Smooth muscle cell (in vitro differentiated cells): ENCODE data around the gene FCGR3B. TPM values are rescaled to one million over a fixed set of nuclear protein-coding genes. Genes with fewer than 3 reads are reported as not detected.
"Not testable (repeated sequence)": the region's sequence is repeated elsewhere in the genome, so short reads cannot be mapped to it uniquely, and the experiment has no call there.

ENCODE experiments used
- DNase-seq: peaks from one replicate; lab custom pipeline; 2025; ENCODE audit not compliant: unreplicated experiment; lab: John Stamatoyannopoulos, UW
- H2AFZ ChIP-seq: fragments of 200-600 bp; sonication (generic); 2 replicates; pipeline ENCODE4 v1.6.0; 2016; ENCODE audit warnings: antibody characterized with exemption, low read depth, mild to moderate bottlenecking
- H3F3A ChIP-seq: fragments of 200-600 bp; sonication (generic); 2 replicates; pipeline ENCODE4 v1.6.0; 2017; ENCODE audit warnings: antibody characterized with exemption, low read depth
- H3K27ac ChIP-seq: fragments of 200-600 bp; sonication (generic); 2 replicates; pipeline ENCODE4 v1.5.1; 2016; ENCODE audit warnings: low read depth, mild to moderate bottlenecking
- H3K27me3 ChIP-seq: fragments of 200-600 bp; sonication (generic); 2 replicates; pipeline ENCODE4 v1.6.1; 2016; ENCODE audit warnings: low read depth, mild to moderate bottlenecking
- H3K36me3 ChIP-seq: fragments of 200-600 bp; sonication (generic); 2 replicates; pipeline ENCODE4 v1.5.1; 2016; ENCODE audit warnings: low read depth
- H3K4me1 ChIP-seq: fragments of 200-600 bp; sonication (generic); 2 replicates; pipeline ENCODE4 v1.5.1; 2016; ENCODE audit warnings: low read depth
- H3K4me2 ChIP-seq: fragments of 200-600 bp; sonication (generic); 2 replicates; pipeline ENCODE4 v1.6.0; 2016; ENCODE audit warnings: mild to moderate bottlenecking
- H3K4me3 ChIP-seq: fragments of 200-600 bp; sonication (generic); 2 replicates; pipeline ENCODE4 v1.5.1; 2016; ENCODE audit warnings: mild to moderate bottlenecking
- H3K79me2 ChIP-seq: fragments of 200-600 bp; sonication (generic); 2 replicates; pipeline ENCODE4 v1.6.0; 2016; ENCODE audit warnings: low read depth, mild to moderate bottlenecking
- H3K9ac ChIP-seq: fragments of 200-600 bp; sonication (generic); 2 replicates; pipeline ENCODE4 v1.6.0; 2016; ENCODE audit warnings: low read depth
- H3K9me3 ChIP-seq: fragments of 200-600 bp; sonication (generic); replicated peaks from 2 replicates; pipeline ENCODE4 v1.5.1; 2016; ENCODE audit warnings: low read depth
- H4K20me1 ChIP-seq: fragments of 200-600 bp; sonication (generic); 2 replicates; pipeline ENCODE4 v1.6.0; 2016; ENCODE audit warnings: low read depth
- WGBS: methylation state at CpG from one replicate; pipeline ENCODE4 v1.1.7; 2016; ENCODE audit warnings: low lambda C conversion rate; 5-methylcytosine and 5-hydroxymethylcytosine counted together
- polyA plus RNA-seq: library from polyadenylated mRNA; unstranded; fragments of >200 nt; fragmentation: Nextera tagmentation; extraction: Ambion mirVana; gene quantifications from 2 replicates; pipeline ENCODE4 v1.2.1, GENCODE V29; 2016
- total RNA-seq: library from RNA; depleted of rRNA; stranded (reverse); fragments of >200 nt; gene quantifications from 2 replicates; pipeline ENCODE4 v1.2.3, GENCODE V29; 2014

Gene FCGR3B
- total and polyA plus RNA-seq, 2 experiments from 2014 or later, result 1.8 TPM; not detected in 1

DNA sequence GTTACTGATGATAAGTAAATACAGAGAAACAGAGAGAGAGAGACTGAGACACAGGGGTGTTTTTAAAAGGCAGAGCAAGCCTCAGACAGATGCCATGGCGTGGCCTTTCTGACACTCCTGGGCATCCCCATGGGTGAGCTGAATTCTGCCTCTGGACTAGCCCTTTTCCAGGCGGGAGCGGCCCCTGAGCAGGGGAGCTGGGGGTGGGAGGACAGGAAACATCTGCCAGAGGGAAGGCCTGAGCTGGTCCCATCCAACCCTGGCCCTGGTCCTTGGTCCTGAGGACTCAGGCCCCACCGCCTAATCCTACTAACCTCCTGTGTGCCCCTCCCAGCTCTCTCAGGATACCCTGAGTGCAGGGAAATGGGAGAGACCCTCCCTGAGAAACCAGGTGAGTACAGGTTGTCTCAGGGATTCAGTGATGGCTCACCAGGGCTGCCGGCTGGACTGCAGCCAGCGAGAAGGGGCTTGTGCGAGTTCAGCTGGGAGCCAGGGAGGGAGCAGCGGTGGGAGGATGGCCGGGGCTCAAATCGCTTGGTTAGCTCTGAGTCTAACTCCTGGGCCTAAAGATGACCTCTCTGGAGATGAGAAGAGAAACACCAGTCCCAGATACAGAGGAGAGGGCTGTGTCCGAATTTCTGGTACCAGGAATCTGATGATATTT, 37.8 kb downstream of the FCGR3B start:
- H3K4me1 ChIP-seq, H3F3A ChIP-seq, H4K20me1 ChIP-seq, H3K4me2 ChIP-seq, H3K9me3 ChIP-seq, H3K9ac ChIP-seq, H3K79me2 ChIP-seq, DNase-seq, H3K36me3 ChIP-seq, H3K27ac ChIP-seq, H2AFZ ChIP-seq, H3K4me3 ChIP-seq, H3K27me3 ChIP-seq: not testable (repeated sequence)
- WGBS, result 89% methylated on average over 11 of the region's 11 CpGs

DNA sequence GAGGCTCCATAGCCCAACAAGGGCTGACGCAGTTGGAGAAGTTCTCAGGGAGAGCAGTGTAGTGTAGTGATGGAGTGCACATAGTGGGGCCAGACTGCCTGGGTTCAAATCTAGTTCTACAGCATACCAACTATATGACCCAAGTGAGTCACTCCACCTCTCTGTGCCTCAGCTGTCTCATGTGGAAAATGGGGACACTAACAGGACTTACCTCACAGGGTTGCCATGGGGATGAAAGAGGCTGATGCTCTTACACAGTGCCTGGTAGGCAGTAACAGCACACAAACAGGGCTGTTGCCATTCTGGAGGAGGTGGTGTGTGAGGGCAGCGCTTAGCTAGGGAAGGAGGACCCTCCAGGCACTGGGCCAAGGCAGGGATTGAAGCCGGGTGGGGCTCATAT, 38.4 kb downstream of the FCGR3B start:
- H3F3A ChIP-seq, H3K4me2 ChIP-seq, H3K79me2 ChIP-seq, H4K20me1 ChIP-seq, H3K27me3 ChIP-seq, H3K9ac ChIP-seq, H3K4me1 ChIP-seq, H3K27ac ChIP-seq, H3K4me3 ChIP-seq, H2AFZ ChIP-seq, H3K9me3 ChIP-seq, DNase-seq, H3K36me3 ChIP-seq: not testable (repeated sequence)
- 63% methylated on average over 3 of the region's 3 CpGs for WGBS

DNA sequence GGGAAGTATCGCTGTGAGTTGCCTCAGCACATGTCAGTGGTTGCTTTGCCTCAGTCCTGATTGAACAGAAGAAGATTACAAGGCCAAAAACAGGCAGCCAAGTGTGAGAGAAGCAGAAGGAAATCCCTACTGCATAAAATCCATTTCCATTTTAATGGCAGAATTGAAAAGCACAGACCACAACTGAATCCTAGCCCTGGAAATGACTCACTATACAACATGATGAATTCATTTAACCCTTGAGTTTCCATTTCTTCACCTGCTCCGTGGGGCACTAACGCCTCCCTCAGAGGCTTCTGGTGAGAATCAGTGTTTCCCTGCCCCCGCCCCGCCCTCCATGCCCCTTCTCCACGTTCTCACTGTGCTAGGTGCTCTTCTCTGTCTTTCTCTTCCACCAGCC, 41.1 kb downstream of the FCGR3B start:
- H3K9ac ChIP-seq, H3K79me2 ChIP-seq, H3K27me3 ChIP-seq, H3K27ac ChIP-seq, H3K9me3 ChIP-seq, H3F3A ChIP-seq, H3K4me1 ChIP-seq, H3K4me2 ChIP-seq, H3K36me3 ChIP-seq, H3K4me3 ChIP-seq, H2AFZ ChIP-seq, DNase-seq, H4K20me1 ChIP-seq: not testable (repeated sequence)
- 25% methylated on average over 1 of the region's 6 CpGs for WGBS

DNA sequence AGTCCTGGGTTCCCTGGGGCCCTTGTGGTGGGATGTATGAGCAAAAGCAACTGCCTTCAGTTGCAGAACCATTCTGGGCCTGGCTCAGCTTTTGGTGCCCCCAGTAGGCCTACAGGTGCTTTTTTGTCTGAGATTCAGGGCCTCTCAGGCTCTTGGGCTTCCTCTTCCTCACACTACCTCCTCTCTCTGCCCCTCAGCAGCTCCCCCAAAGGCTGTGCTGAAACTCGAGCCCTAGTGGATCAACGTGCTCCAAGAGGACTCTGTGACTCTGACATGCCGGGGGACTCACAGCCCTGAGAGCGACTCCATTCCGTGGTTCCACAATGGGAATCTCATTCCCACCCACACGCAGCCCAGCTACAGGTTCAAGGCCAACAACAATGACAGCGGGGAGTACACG, 41.6 kb downstream of the FCGR3B start:
- not testable (repeated sequence) for H3K36me3 ChIP-seq, H3F3A ChIP-seq, H3K79me2 ChIP-seq, H3K4me3 ChIP-seq, H4K20me1 ChIP-seq, H3K9me3 ChIP-seq, H3K4me2 ChIP-seq, H3K27me3 ChIP-seq, H2AFZ ChIP-seq, H3K27ac ChIP-seq, DNase-seq, H3K9ac ChIP-seq, H3K4me1 ChIP-seq
- 54% methylated on average over 8 of the region's 8 CpGs for WGBS

DNA sequence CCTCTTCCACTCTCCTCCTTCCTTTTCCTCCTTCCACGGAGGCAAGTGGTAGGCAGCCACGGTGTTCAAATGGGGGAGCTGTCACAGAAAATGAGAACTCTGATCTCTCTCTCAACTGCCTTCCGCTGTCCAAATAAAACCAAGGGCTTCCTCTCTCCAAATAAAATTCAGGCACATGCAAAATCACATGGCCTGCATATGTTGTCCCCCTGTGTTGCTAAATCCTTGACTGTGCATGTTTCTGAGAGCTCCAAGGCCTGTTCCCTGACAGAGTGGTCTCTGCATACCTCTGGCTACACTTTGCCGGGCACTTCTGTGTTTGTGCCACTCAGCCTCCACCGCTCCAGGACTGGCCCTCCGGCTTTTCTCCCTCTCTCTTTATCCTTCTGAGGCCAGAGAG, 42.4 kb downstream of the FCGR3B start:
- H3K4me2 ChIP-seq, H3K36me3 ChIP-seq, DNase-seq, H3K27me3 ChIP-seq, H3K4me3 ChIP-seq, H3K9me3 ChIP-seq, H3K79me2 ChIP-seq, H3K9ac ChIP-seq, H3K4me1 ChIP-seq, H4K20me1 ChIP-seq, H2AFZ ChIP-seq, H3F3A ChIP-seq, H3K27ac ChIP-seq: not testable (repeated sequence)
- no CpG with 5 or more reads among the region's 6 CpGs for WGBS

DNA sequence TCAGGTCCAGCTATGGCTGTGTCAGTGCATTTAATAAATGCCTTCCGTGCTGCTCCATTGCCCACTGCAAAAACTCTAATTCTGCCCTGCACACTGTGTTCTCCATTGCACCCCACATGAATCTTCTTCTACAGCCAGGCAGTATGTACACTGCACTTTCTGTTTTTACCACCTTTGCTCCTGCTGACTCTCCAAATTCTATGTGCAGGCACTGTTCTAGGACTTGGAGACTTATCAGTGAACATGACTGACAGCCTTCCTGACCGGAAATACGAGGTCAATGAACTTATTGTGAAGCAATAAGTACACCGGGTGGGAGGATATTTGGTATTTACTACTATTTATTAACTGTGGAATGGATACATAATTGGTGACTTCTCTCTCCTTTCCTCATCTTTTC, 48.1 kb downstream of the FCGR3B start:
- not testable (repeated sequence) for H3K36me3 ChIP-seq, H3K27me3 ChIP-seq, H3K9me3 ChIP-seq, H3K4me1 ChIP-seq, H3F3A ChIP-seq, H3K4me3 ChIP-seq, H3K27ac ChIP-seq, H4K20me1 ChIP-seq, H3K9ac ChIP-seq, H2AFZ ChIP-seq, H3K4me2 ChIP-seq, H3K79me2 ChIP-seq, DNase-seq
- WGBS, result no CpG with 5 or more reads among the region's 4 CpGs

DNA sequence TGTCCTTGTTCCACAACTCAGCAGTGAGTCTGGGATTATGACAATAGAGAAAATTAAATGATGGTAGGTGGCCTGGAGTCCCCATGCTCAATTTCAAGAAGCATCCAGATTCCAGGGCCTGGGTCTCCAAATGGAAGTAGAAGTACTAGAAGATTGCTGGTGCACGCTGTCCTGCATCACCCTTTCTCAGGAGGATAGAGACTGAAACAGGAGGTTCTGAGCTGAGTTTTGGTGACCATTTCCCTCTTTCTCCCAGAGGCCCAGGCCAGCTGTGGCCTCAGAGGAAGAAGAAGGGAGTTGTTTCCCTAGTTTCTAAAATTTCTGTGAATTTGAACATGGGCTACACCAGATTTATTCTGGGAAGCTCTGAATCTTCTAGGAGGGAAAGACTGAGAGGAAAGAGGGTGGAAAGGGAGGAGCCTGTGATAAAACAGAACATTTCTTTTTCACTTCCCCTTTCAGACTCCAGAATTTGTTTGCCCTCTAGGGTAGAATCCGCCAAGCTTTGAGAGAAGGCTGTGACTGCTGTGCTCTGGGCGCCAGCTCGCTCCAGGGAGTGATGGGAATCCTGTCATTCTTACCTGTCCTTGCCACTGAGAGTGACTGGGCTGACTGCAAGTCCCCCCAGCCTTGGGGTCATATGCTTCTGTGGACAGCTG, 50.0 kb downstream of the FCGR3B start:
- not testable (repeated sequence) for H3K36me3 ChIP-seq, H3K27ac ChIP-seq, H3F3A ChIP-seq, H3K27me3 ChIP-seq, H3K9me3 ChIP-seq, H3K4me3 ChIP-seq, H3K9ac ChIP-seq, H3K4me1 ChIP-seq, H3K79me2 ChIP-seq, DNase-seq, H2AFZ ChIP-seq, H3K4me2 ChIP-seq, H4K20me1 ChIP-seq
- no CpG with 5 or more reads among the region's 4 CpGs for WGBS

DNA sequence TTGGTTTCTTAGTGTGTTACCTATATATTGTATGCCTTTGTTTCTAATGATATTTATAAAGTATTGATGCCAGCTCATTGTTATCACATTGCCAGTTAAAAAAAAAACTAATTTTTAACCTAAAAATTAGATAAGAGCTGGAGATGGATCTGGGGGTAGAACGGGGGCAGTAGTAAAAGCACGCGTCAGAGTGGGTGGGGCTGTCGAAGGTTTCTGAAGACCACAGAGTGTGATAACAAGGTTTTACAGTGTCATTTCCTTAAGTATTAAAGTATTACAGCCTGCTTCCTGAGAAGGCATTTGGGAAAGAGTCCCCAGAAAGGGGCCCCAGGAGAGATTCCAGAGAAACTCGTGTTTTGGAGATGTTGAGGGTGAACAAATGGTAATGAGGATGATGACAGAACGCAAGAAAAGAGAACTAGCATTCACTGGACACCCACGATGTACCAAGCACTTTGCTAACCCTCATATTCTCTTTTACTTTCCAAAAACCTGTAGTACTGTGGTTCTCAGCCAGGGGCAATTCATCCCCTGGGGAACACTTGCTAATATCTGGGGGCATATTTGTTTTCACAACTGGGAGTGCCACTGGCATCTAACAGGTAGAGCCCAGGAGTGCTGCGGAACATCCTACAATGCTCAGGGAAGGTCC, 51.0 kb downstream of the FCGR3B start:
- H3K4me3 ChIP-seq, H3F3A ChIP-seq, DNase-seq, H3K27ac ChIP-seq, H3K79me2 ChIP-seq, H3K36me3 ChIP-seq, H3K4me2 ChIP-seq, H2AFZ ChIP-seq, H3K27me3 ChIP-seq, H3K9ac ChIP-seq, H4K20me1 ChIP-seq, H3K9me3 ChIP-seq, H3K4me1 ChIP-seq: not testable (repeated sequence)
- no CpG with 5 or more reads among the region's 8 CpGs for WGBS
